Mucosa of descending colon (tissue), 3 donors: ENCODE data around the gene KCTD8. TPM values are rescaled to one million over a fixed set of nuclear protein-coding genes. Genes with fewer than 3 reads are reported as not detected.
"Not testable (repeated sequence)": the region's sequence is repeated elsewhere in the genome, so short reads cannot be mapped to it uniquely, and the experiment has no call there.

ENCODE experiments used
- ATAC-seq: fragments of 200-7000 bp; cut with Tn5 transposase; one replicate; pipeline ENCODE4 v1.9.1; 2020; ENCODE audit warnings: mild to moderate bottlenecking, moderate library complexity
- DNase-seq, 3 donors: peaks; one replicate each; pipeline ENCODE4 v3.0.0-alpha.2; 2020
- H3K36me3 ChIP-seq: fragments of 200-600 bp; one replicate; pipeline ENCODE4 v1.8.0; 2021; ENCODE audit warnings: low read depth, mild to moderate bottlenecking
- H3K4me1 ChIP-seq: fragments of 200-600 bp; one replicate; pipeline ENCODE4 v1.8.0; 2021; ENCODE audit warnings: low read depth, mild to moderate bottlenecking
- H3K4me3 ChIP-seq: fragments of 200-600 bp; one replicate; pipeline ENCODE4 v1.8.0; 2021; ENCODE audit warnings: mild to moderate bottlenecking
- H3K9me3 ChIP-seq: fragments of 200-600 bp; one replicate; pipeline ENCODE4 v1.8.0; 2021; ENCODE audit warnings: mild to moderate bottlenecking
- intact Hi-C, 2 donors: fragments of 100-400 bp; cut with DNase I in 1 of 2; cut with micrococcal nuclease in 1 of 2; formaldehyde crosslinking; loops; one replicate each; pipeline versions ENCODE4 v1.11.0 to v1.11.1; 2022; cut with DNase I, micrococcal nuclease
- total RNA-seq, 3 donors: library from RNA; stranded (reverse); fragmentation: NEBNext Ultra II Directional in 2 of 3; extraction: Animal tissue kit (Norgen Biotek cat#: 25700) in 2 of 3; gene quantifications; one replicate each; pipeline versions ENCODE4 v1.2.1 to v1.2.4, GENCODE V29; 2021 to 2023
- TF ChIP-seq, protein P1 (sequence below): fragments of 200-600 bp; IDR thresholded peaks from one replicate; pipeline ENCODE4 v1.8.0; 2022; ENCODE audit warnings: antibody characterized with exemption, mild to moderate bottlenecking
- donor health status: DM: no; HTN: no; CAD: no; lungs with moderate emphysema.
- donor health status: DM: no; HTN: no; CAD: no.
- donor health status: DM: no; HTN: yes; CAD: no.

KCTD8 gene
- total RNA-seq, 3 donors from 2014 or later, result 0.12 to 0.54 TPM; not detected in 1

DNA sequence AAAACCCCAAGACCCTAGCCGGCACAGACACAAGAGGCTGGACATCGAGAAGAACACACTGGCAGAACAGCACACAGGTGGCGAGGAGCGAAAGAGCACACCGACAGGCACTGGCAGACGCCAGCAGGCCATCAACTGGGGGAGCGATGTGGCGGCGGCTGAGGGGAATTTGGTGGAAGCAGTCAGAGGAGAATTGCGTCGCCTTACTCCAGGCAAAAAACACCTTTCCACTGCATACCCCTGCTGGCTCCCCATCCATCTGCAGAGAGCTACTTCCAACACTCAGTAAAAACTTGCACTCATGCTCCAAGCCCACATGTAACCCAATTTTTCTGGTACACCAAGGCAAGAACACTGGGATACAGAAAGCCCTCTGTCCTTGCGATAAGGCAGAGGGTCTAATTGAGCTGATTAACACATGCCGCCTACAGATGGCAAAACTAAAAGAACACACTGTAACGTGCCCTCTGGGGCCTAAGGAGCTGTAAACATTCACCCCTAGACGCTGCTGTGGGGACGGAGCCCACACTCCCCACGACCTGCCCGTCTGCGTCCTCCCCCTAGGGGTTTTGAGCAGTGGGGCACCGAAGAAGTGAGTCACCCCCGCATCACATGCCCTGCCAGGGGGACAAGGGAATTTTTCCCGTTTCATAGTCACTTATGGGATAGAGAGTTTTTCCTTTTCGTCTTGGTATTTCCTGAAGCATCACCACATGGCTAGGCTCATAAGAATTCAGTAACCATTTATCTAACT lies 262.3 kb downstream of the KCTD8 start:
- TF ChIP-seq, protein P1, sequence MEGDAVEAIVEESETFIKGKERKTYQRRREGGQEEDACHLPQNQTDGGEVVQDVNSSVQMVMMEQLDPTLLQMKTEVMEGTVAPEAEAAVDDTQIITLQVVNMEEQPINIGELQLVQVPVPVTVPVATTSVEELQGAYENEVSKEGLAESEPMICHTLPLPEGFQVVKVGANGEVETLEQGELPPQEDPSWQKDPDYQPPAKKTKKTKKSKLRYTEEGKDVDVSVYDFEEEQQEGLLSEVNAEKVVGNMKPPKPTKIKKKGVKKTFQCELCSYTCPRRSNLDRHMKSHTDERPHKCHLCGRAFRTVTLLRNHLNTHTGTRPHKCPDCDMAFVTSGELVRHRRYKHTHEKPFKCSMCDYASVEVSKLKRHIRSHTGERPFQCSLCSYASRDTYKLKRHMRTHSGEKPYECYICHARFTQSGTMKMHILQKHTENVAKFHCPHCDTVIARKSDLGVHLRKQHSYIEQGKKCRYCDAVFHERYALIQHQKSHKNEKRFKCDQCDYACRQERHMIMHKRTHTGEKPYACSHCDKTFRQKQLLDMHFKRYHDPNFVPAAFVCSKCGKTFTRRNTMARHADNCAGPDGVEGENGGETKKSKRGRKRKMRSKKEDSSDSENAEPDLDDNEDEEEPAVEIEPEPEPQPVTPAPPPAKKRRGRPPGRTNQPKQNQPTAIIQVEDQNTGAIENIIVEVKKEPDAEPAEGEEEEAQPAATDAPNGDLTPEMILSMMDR, result no peak
- intact Hi-C loops, result no loop called here

DNA sequence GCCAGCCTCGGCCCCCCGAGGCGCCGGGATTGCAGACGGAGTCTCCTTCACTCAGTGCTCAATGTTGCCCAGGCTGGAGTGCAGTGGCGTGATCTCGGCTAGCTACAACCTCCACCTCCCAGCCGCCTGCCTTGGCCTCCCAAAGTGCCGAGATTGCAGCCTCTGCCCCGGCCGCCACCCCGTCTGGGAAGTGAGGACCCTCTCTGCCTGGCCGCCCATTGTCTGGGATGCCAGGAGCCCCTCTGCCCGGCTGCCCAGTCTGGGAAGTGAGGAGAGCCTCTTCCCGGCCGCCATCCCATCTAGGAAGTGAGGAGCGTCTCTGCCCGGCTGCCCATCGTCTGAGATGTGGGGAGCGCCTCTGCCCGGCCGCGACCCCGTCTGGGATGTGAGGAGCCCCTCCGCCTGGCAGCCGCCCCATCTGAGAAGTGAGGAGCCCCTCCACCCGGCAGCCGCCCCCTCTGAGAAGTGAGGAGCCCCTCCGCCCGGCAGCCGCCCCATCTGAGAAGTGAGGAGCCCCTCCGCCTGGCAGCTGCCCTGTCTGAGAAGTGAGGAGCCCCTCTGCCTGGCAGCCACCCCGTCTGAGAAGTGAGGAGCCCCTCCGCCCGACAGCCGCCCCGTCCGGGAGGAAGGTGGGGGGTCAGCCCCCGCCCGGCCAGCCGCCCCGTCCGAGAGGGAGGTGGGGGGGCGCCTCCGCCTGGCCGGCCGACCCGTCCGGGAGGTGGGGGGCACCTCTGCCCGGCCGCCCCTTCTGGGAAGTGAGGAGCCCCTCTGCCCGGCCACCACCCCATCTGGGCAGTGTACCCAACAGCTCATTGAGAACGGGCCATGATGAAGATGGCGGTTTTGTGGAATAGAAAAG lies 266.9 kb downstream of the KCTD8 start:
- H3K36me3 ChIP-seq, H3K4me1 ChIP-seq, ATAC-seq, H3K4me3 ChIP-seq, intact Hi-C loops: not testable (repeated sequence)
- H3K9me3 ChIP-seq, result peaks cover 23% of the 10 kb centered on the region
- peak in 1 of 3 donors; percentile 29 for DNase-seq

More for the DNA sequence above, 262.3 kb downstream of the KCTD8 start:
- H3K4me1 ChIP-seq, result no peaks in the 10 kb centered on the region
- peaks cover 18% of the 10 kb centered on the region for H3K9me3 ChIP-seq
- DNase-seq, result no peak
- H3K36me3 ChIP-seq, result no peaks in the 10 kb centered on the region
- H3K4me3 ChIP-seq, result no peak overlapping the region
- ATAC-seq, result no peak

DNA sequence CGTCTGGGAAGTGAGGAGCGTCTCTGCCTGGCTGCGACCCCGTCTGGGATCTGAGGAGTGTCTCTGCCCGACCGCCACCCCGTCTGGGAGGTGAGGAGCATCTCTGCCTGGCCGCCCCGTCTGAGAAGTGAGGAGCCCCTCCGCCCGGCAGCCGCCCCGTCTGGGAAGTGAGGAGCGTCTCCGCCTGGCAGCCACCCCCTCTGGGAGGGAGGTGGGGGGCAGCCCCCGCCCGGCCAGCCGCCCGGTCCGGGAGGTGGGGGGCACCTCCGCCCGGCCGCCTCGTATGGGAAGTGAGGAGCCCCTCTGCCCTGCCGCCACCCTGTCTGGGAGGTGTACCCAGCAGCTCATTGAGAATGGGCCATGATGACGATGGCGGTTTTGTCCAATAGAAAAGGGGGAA lies 280.8 kb downstream of the KCTD8 start:
- H3K4me3 ChIP-seq, H3K4me1 ChIP-seq, intact Hi-C loops, H3K36me3 ChIP-seq, ATAC-seq, DNase-seq: not testable (repeated sequence)
- peaks cover 39% of the 10 kb centered on the region for H3K9me3 ChIP-seq

DNA sequence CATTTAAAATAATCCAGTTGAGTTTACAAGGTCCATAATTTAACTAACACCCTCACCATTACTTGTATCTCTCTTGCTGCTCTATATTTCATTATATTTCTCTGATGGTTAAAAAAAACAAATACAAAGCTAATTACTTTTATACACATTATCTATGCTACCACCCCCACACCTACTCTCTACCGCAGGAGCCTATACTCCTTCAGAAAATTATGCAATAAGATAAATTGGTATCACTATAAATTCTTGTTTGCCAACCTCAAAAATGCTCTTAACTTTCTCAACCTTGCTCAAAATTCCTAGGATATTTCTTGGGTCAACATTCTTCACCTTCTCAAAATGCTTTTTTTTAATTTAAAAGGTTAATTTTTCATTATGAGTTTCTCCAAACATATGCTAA lies 282.7 kb downstream of the KCTD8 start:
- DNase-seq (no peak), ATAC-seq (no peak)
- H3K4me3 ChIP-seq, result no peak overlapping the region
- TF ChIP-seq, protein P1, result no peak
- no peaks in the 10 kb centered on the region for H3K36me3 ChIP-seq
- peaks cover 34% of the 10 kb centered on the region for H3K9me3 ChIP-seq
- intact Hi-C loops, result no loop called here
- no peaks in the 10 kb centered on the region for H3K4me1 ChIP-seq

DNA sequence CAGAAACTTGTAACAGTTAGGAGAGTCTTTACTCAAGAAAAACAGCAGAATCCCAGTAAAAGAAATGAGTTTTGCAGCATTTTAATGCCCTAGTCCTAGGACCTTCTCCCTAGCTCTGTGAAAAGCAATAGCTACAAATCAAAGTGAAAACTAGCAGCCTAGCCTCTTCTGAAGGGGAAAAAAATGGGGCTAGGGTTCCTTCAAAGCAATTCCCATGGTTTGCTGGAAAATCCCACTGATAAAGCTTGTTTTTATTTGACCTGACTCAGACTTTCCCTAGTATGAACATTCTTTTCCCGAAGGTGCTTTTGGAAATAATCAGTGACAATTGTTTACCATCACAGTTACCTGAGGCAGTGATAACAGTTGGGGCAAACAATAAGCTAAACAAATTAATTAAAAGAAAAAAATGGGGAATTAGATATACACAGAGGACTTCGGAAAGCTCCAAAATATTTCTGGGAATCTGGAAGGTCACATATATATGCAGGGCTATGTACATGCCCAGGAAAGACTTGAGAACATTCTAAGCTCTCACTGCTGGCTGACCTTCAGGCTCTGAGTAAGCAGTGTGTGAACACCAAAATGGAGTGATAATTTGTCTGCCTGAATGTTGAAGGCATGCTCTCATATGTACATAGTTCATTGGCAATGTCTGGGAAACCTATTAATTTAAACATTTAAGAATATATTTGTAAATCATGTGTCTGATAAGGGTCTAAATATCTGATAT lies 285.9 kb downstream of the KCTD8 start:
- Histone ChIP-seq H3K36me3 (no peaks in the 10 kb centered on the region), H3K4me3 (no peak overlapping the region), H3K9me3 (peaks cover 22% of the 10 kb centered on the region), H3K4me1 (no peaks in the 10 kb centered on the region)
- TF ChIP-seq, protein P1, result no peak
- intact Hi-C loops, result no loop called here
- ATAC-seq (no peak), DNase-seq (no peak)

DNA sequence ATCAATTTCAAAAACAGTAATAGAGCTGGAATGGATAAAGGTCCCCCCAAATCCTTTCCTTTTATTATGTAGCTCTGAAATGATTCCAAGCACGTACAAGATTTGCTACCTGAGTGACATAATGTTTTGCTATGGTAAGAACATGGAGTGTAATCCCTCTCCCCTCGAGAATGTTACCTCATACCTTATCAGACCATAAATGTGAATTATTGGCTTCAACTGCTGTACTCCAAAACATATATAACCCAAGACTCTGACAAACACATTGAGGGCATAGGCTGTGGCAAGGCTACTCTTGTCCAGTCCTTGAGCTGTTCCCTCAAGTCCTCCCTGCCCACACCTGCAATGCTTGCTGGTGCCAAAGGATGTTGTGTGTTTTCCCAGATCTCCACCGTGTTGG lies 286.9 kb downstream of the KCTD8 start:
- Histone ChIP-seq H3K4me3 (no peak overlapping the region), H3K9me3 (peaks cover 14% of the 10 kb centered on the region), H3K4me1 (no peaks in the 10 kb centered on the region), H3K36me3 (no peaks in the 10 kb centered on the region)
- no peak for ATAC-seq
- TF ChIP-seq, protein P1, result no peak
- DNase-seq, result no peak
- intact Hi-C loops, result no loop called here
